IPS-NIHi7 (cell line): Measurements from ENCODE around the gene WDR6.

Experiments
- DNase-seq: peaks from one replicate; pipeline ENCODE4 v3.0.0; 2012; ENCODE audit warnings: mixed read lengths; ENCODE audit errors: extremely low spot score

The WDR6 gene

DNA sequence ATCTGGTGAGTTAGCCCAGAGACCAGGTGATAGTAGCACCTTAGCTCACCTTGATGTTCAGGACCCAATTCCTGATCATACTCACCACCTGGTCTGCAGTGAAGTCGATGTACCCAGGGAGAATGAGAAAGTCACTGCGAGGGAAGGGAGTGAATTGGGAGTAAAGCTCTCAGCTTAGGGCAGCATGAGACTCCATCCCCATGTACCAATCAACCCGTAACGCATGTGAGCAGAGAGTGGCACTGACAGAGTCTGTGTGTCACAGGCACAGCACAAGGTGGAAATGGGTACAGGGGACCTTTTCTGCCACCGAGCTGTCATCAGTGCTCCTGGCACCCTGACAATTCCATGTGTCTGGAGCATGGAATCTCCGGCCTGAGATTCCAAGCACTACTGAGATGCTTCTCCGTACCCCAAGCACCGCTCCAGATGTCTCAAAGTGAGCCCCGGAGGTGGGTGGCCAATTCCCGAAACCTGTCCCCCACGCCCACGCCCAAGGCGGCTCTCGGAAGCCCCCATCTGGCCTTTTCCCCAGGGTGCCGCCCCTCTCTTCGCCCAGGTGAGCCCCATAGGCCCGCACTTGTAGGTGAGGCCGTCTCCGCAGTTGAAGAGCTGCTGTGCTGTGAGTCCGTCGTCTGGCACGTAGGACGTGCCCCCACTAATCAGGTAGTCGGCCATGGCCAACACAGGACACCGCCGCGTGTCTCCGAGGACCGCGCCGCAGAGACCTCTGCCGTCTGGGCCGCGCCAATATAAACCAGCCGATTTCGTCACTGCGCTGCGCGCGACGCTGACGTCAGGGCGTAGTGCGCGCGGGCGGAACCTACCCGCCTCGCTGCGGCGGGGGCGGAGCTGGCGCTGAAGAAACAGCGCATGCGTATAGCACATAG is 21.7 kb downstream of the WDR6 start, which contains the start of gene IMPDH2:
Gene IMPDH2 (minus strand): TSS at position 726 of the 890 bp plus-strand sequence. CDS start 48 bp downstream, at position 678.
- DNase-seq: peak; percentile 90

DNA sequence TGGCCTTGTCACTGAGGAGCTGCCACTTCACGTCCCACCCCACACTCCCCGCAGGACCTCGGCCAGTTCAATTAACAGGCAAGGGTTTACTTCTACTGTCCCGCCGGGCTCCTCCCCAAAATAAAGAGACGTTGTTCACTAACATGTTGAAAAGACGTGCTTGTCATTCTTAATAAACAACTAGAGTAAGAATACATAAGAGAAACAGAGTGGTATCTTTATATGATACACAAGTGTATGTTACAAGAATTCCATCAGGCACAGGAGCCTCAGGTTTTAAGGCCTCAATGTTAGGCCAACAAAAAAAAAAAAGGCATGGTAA is 22.3 kb downstream of the WDR6 start:
- no peak for DNase-seq

DNA sequence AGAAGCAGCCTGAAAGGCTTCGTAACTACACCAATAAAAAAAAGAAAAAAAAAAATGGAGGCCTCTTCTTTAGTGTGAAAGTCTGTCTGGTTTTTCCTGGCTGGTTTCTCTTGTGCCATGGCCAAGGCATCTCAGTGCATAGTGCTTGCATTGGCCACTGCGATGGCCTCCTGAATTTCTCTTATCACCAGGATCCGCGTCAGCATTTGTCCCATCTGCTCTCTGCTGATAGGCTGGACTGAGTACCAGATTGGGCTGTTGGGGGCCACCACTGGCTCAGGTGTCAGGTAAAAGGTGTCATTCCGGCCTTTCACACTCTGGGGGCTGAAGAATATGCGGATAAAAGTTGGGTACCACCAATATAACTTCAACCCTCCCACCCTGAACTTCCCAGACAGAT is 23.1 kb downstream of the WDR6 start:
- DNase-seq: no peak

DNA sequence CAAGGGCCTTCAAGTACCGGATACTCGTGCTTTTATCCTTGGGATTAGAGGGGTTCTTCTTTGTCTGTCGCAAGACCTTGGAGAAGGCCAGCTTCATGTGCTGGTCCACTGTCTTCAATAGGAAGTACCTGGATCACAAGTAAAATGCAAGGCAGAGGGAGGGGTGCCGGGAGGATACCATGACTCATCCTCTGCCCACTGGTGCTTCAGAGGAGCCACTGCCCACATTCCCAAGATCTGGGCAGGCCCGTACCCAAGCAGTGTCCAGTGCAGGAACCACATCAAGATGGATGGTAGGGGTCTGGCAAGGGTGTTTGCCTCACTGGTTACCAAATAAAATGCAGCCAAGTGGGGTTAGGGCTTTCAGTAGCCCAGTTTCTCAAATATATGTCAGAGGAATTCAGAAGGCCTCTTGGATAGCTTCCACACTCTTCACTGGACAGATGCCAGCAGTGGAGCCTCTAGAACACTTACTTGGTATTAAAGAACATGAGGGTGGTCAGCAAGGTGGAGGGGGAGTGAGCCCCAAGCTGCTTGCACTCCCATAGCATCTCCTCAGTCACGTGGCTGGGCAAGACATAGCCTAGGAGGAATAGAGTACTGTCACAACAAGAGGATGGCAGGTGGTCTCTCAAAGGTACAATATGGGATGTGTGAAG is 25.6 kb downstream of the WDR6 start:
- DNase-seq: no peak

DNA sequence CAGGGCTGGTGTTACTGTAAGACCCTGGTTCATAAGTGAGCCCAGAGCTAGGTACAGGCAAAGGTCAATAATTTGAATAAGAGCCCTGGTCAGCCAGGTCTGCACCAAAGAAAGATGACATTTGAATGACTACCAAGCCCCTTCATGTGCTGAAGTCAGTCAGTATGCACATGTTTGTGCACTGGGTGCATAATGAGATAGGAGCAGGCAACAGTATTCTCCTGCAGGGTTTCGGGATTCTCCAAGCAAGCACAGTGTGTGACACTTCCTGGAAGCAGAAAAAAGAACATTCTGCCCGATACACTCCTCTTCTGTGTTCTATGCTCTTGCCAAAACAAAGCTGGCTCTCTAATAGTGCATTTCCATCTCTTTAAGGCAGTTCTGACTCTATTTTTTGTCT is 27.5 kb downstream of the WDR6 start:
- no peak for DNase-seq

DNA sequence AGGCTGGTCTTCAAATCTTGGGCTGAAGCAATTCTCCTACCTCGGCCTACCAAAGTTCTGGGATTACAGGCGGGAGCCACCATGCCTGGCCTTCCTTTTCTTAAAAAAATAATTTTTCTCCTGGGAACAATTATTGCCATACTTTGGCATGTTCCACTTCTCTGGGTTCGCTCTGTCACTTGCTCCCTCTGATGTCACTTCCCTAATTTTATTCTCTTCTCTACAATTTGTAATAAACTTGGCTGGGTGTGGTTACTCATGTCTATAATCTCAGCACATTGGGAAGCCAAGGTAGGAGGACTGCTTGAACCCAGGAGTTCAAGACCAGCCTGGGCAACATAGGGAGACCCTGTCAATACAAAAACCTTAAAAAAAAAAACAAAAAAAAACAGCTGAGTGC is 28.1 kb downstream of the WDR6 start:
- DNase-seq: no peak

DNA sequence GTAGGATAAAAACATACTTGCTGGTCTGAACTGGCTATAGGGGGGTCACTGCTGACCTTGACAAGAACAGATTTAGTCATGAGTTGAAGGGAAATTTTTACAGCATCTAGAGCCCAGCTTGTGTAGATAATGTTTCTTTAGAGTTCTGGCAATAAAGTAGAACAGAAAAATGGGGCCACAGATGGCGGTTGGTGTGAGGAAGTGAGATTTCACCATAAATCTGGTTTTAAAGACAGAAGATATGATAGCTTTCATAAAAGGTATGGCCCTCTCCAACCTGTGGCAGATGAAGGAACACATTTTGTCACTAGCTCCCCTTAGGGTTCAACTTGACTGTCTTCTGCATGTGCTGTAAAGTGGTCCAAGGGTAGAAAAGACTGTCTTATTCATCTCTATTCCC is 46.4 kb downstream of the WDR6 start:
- no peak for DNase-seq

DNA sequence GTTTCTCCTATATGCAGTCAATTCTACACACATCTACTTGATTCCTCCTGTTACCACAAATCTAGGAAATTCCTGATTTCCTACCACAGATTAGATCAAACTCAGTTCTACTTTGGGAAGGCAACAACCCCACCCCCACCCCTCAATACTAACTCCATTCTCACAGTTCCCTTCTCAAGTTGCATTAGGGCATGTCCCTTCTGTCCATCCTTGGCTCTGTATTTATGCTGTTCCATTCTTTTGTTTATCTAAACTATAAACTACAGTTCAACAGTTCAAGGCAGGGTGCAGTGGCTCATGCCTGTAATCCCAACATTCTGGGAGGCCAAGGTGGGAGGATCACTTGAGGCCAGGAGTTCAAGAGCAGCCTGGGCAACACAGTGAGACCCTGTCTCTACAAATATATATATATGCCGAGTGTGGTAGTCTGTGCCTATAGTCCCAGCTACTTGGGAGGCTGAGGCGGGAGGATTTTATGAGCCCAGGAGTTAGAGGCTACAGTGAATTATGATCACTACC is 47.2 kb downstream of the WDR6 start:
- no peak for DNase-seq

DNA sequence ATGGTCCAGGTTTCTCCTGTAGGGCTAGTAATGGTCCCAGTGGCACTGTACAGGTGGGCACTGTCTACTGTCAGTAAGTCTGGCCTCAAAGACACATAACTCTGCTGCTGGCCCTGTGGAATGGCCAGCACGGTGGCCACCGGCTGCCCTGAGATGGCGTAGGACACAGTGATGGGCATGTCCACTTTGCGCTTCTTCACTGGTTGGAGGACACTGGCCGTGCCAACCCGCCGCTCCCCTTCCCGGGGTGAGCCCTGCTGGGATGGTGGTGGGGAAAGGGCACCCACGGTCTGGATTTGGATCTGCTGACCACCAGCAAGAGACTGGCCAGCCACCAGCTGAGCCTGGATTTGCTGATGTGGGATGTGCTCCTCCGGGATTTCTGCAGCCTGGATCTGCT is 50.1 kb downstream of the WDR6 start:
- no peak for DNase-seq

DNA sequence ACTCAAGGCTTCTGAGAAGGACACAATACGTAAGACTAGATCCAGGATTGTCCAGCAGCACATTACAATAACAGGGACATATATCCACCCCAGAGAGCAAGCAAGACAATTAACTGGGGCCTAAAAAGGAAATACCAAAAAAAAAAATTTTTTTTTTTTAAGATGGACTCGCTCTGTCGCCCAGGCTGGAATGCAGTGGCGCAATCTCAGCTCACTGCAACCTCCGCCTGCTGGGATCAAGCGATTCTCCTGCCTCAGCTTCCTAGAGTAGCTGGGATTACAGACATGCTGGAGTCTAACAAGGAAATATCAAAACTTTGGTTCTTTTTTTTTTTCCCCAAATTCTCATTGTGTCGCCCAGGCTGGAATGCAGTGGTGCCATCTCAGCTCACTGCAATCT is 50.8 kb downstream of the WDR6 start:
- no peak for DNase-seq
